Pericardium fibroblast (primary cell): ENCODE measurements around the gene IQGAP3. TPM values are rescaled to one million over a fixed set of nuclear protein-coding genes. Genes with fewer than 3 reads are reported as not detected.

Experiments
- total RNA-seq: library from RNA; depleted of rRNA; stranded (reverse); fragments of >200 nt; gene quantifications from 2 replicates; pipeline ENCODE4 v1.2.3, GENCODE V29; 2015

Gene IQGAP3, protein sequence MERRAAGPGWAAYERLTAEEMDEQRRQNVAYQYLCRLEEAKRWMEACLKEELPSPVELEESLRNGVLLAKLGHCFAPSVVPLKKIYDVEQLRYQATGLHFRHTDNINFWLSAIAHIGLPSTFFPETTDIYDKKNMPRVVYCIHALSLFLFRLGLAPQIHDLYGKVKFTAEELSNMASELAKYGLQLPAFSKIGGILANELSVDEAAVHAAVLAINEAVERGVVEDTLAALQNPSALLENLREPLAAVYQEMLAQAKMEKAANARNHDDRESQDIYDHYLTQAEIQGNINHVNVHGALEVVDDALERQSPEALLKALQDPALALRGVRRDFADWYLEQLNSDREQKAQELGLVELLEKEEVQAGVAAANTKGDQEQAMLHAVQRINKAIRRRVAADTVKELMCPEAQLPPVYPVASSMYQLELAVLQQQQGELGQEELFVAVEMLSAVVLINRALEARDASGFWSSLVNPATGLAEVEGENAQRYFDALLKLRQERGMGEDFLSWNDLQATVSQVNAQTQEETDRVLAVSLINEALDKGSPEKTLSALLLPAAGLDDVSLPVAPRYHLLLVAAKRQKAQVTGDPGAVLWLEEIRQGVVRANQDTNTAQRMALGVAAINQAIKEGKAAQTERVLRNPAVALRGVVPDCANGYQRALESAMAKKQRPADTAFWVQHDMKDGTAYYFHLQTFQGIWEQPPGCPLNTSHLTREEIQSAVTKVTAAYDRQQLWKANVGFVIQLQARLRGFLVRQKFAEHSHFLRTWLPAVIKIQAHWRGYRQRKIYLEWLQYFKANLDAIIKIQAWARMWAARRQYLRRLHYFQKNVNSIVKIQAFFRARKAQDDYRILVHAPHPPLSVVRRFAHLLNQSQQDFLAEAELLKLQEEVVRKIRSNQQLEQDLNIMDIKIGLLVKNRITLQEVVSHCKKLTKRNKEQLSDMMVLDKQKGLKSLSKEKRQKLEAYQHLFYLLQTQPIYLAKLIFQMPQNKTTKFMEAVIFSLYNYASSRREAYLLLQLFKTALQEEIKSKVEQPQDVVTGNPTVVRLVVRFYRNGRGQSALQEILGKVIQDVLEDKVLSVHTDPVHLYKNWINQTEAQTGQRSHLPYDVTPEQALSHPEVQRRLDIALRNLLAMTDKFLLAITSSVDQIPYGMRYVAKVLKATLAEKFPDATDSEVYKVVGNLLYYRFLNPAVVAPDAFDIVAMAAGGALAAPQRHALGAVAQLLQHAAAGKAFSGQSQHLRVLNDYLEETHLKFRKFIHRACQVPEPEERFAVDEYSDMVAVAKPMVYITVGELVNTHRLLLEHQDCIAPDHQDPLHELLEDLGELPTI (N-terminal part only)
- total RNA-seq = 0.58 and 0.85 TPM in 2 replicates

GRCh38 chr1:156571919-156572662 is at the start of gene IQGAP3:
TSS of gene IQGAP3 (minus strand) at chr1:156572565. CDS start at chr1:156572529, 36 bp downstream.

DNA sequence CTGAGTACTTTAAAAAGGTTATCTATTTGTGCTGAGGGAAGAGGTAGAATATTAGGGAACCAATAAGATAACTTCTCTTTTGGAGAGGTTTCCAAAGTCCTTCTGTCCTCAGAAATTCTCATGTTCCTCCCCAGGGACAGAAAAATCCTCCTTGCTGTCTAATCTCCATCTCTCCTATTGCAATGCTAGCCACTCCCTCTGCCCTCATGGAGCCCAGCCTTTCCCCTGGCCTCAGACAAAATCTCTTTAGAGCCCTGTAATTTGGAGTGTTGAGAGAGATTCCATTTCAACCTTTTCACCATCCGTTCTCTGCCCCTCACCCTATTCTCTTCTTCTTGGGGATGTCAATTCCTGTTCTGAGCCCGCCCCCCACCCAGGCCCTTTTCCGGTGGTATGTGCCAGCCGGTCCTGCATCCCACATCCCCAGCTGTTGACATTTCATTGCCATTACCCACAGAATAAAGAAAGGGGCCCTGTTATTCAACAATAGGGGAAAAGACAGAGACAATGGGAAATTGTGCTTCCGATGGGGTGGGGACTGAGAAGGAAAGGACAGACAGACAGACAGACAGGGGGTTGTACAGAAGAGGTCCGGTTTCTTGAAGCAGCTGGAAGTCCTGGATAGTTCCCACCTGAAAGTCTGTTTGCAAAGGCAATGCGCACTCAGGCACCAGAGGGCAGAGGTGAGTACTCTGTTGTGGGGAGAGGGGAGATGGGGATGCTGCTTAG is 46.7 kb upstream of the IQGAP3 start, which contains the start of gene HAPLN2:
TSS of gene HAPLN2 (plus strand) at position 563 of the 729 bp plus-strand sequence. CDS start 4,076 bp downstream, outside the sequence.

GRCh38 chr1:156601122-156601830 is 28.9 kb upstream of the IQGAP3 start, which contains the start of gene GPATCH4:
TSS of gene GPATCH4 (minus strand) at chr1:156601479.

DNA sequence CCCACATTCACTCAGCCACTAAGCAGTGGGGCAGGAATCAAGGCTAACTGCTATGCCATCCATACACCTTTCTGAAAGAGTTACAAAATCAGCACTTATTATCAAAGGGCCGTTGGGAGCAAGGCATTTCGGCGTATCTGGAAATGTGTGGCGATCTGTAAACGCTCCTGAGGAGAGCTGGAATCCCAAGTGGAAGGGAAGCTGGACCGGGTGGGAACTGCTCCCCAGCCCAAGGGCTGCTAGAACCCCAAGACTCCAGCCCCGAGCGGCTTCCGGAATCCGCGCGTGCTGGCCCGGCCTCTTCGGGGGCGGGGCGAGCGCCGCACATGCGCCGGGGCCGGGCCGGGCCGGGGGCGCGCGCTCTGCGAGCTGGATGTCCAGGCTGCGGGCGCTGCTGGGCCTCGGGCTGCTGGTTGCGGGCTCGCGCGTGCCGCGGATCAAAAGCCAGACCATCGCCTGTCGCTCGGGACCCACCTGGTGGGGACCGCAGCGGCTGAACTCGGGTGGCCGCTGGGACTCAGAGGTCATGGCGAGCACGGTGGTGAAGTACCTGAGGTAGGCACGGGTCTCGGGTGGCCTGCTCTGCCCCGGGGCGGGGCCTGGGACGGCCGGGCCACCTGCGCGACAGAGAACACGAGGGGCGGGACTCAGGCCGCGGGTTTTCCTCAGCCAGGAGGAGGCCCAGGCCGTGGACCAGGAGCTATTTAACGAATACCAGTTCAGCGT is 19.2 kb upstream of the IQGAP3 start, which contains the start of gene NAXE:
TSS of gene NAXE (plus strand) at position 345 of the 726 bp plus-strand sequence. CDS start at position 374, 29 bp downstream.

DNA sequence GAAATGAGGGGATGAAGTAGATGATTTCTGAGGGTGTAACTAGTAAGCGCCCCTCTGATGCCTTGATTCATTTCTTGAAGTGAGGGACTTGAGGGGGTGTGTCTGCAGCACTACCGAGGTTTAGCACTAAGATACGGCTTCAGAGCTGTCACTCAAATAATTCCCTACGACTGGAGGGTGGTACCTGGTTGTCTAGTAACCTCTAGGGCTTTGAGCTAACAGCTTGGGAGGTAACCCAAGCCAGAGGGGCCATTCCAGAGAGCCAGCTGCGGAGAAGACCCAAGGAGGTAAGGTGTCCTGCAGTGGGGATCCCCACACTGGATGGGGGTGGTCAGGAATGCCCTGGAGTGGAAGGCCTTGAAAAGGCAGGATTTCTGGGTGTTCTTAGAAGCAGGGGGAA is 7.1 kb upstream of the IQGAP3 start, which contains the start of gene TTC24:
TSS of gene TTC24 (plus strand) at position 252 of the 400 bp plus-strand sequence. CDS start 1,642 bp downstream, outside the sequence.

GRCh38 chr1:156500543-156500792 is 71.9 kb downstream of the IQGAP3 start, which contains the start of gene MEF2D:
TSS of gene MEF2D (minus strand) at chr1:156500775. CDS start at chr1:156483292, 17,483 bp downstream.

Other genes starting within 250 kb of the IQGAP3 start
- gene CCT3, start 234.3 kb downstream of the IQGAP3 start, total RNA-seq = 248 TPM in 2 replicates
- not detected in 2 replicates for gene TSACC, start 234.0 kb downstream of the IQGAP3 start, total RNA-seq
- gene RHBG, start 203.4 kb downstream of the IQGAP3 start, total RNA-seq = not detected in 2 replicates
- gene MEF2D, start 71.8 kb downstream of the IQGAP3 start, total RNA-seq = 15.8 and 27.2 TPM in 2 replicates
- not detected in 2 replicates for gene TTC24, start 7.2 kb upstream of the IQGAP3 start, total RNA-seq
- 61.6 and 67.2 TPM in 2 replicates for gene NAXE, start 19.2 kb upstream of the IQGAP3 start, total RNA-seq
- 8.4 and 13.9 TPM in 2 replicates for gene GPATCH4, start 28.9 kb upstream of the IQGAP3 start, total RNA-seq
- gene HAPLN2, start 46.9 kb upstream of the IQGAP3 start, total RNA-seq = not detected in 2 replicates
- gene BCAN, start 69.6 kb upstream of the IQGAP3 start, total RNA-seq = not detected in 2 replicates
- gene NES, start 104.8 kb upstream of the IQGAP3 start, total RNA-seq = 10.2 and 26.6 TPM in 2 replicates
- 58.3 and 150 TPM in 2 replicates for gene CRABP2, start 133.0 kb upstream of the IQGAP3 start, total RNA-seq
- 18.2 and 18.3 TPM in 2 replicates for gene METTL25B, start 155.9 kb upstream of the IQGAP3 start, total RNA-seq
- 14.9 and 21.5 TPM in 2 replicates for gene ISG20L2, start 156.2 kb upstream of the IQGAP3 start, total RNA-seq
- 52.3 and 57.1 TPM in 2 replicates for gene MRPL24, start 168.5 kb upstream of the IQGAP3 start, total RNA-seq
- gene HDGF, start 179.1 kb upstream of the IQGAP3 start, total RNA-seq = 120 and 124 TPM in 2 replicates
- gene PRCC, start 195.0 kb upstream of the IQGAP3 start, total RNA-seq = 30.3 and 42.1 TPM in 2 replicates
- gene SH2D2A, start 244.3 kb upstream of the IQGAP3 start, total RNA-seq = 0.23 TPM in 1 of 2 replicates, not detected in the other